GM15510 (cell line): ENCODE data around the gene MCTP1.

ENCODE experiments used
- POLR2A ChIP-seq: IDR thresholded peaks from 3 replicates; pipeline ENCODE4 v1.6.1; 2011; ENCODE audit warnings: borderline replicate concordance; ENCODE audit not compliant: insufficient read length; ENCODE audit errors: extremely low read depth

MCTP1 gene

GRCh38 chr5:94693043-94693822, 591.7 kb downstream of the MCTP1 start:
- no peak for TF ChIP-seq POLR2A

GRCh38 chr5:94692581-94692980, 592.3 kb downstream of the MCTP1 start:
- TF ChIP-seq POLR2A, result no peak

- no peak for TF ChIP-seq POLR2A
Measured at GRCh38 chr5:94691949-94692348, 592.9 kb downstream of the MCTP1 start.

GRCh38 chr5:94691291-94691690, 593.6 kb downstream of the MCTP1 start:
- TF ChIP-seq POLR2A, result no peak

GRCh38 chr5:94690778-94691177, 594.1 kb downstream of the MCTP1 start:
- no peak for TF ChIP-seq POLR2A

GRCh38 chr5:94689908-94690307, 595.0 kb downstream of the MCTP1 start:
- no peak for TF ChIP-seq POLR2A

GRCh38 chr5:94682814-94683520, 601.9 kb downstream of the MCTP1 start:
- no peak for TF ChIP-seq POLR2A

- no peak for TF ChIP-seq POLR2A
Measured at GRCh38 chr5:94675965-94676618, 608.8 kb downstream of the MCTP1 start.

GRCh38 chr5:94674490-94675382, 610.2 kb downstream of the MCTP1 start:
- no peak for TF ChIP-seq POLR2A

- TF ChIP-seq POLR2A, result no peak
Measured at GRCh38 chr5:94672746-94673145, 612.1 kb downstream of the MCTP1 start.

- no peak for TF ChIP-seq POLR2A
Measured at GRCh38 chr5:94670726-94671125, 614.2 kb downstream of the MCTP1 start.

- TF ChIP-seq POLR2A, result no peak
Measured at GRCh38 chr5:94667937-94668336, 617.0 kb downstream of the MCTP1 start.

GRCh38 chr5:94661086-94661485, 623.8 kb downstream of the MCTP1 start:
- TF ChIP-seq POLR2A, result no peak

GRCh38 chr5:94660506-94660905, 624.4 kb downstream of the MCTP1 start:
- no peak for TF ChIP-seq POLR2A
